Lung (tissue), 12 donors: ENCODE data around the gene VCAN. TPM values are rescaled to one million over a fixed set of nuclear protein-coding genes. Genes with fewer than 3 reads are reported as not detected.

Experiments
- ATAC-seq: fragments of 200-7000 bp; cut with Tn5 transposase; one replicate; pipeline ENCODE4 v1.9.1; 2020; ENCODE audit warnings: moderate number of reproducible peaks; ENCODE audit not compliant: insufficient read depth, low FRiP score
- DNase-seq, 3 donors: peaks; one replicate each; pipeline ENCODE4 v3.0.0-alpha.2; 2013 to 2017
- H3K27ac ChIP-seq, 2 donors: one replicate each; pipeline ENCODE4 v1.5.1; 2013; ENCODE audit warnings: mild to moderate bottlenecking in 2 of 2, moderate library complexity in 2 of 2, control low read depth in 1 of 2, inconsistent platforms in 1 of 2, low read depth in 1 of 2, low read length in 1 of 2
- H3K27me3 ChIP-seq, 3 donors: one replicate each; pipeline ENCODE4 v1.5.1; 2013; ENCODE audit warnings: low read length in 2 of 3; ENCODE audit not compliant: control insufficient read depth in 3 of 3, insufficient read depth in 3 of 3
- H3K36me3 ChIP-seq, 4 donors: one replicate each; pipeline ENCODE4 v1.5.1; 2013; ENCODE audit warnings: low read length in 4 of 4, mild to moderate bottlenecking in 1 of 4, moderate library complexity in 1 of 4; ENCODE audit not compliant: control insufficient read depth in 4 of 4, insufficient read depth in 4 of 4
- H3K4me1 ChIP-seq, 5 donors: one replicate each; pipeline ENCODE4 v1.5.1; 2013; ENCODE audit warnings: low read length in 5 of 5, mild to moderate bottlenecking in 2 of 5, moderate library complexity in 1 of 5; ENCODE audit not compliant: control insufficient read depth in 5 of 5, insufficient read depth in 5 of 5
- H3K4me3 ChIP-seq: one replicate; pipeline ENCODE4 v1.5.1; 2013; ENCODE audit warnings: mild to moderate bottlenecking, control low read depth, moderate library complexity
- H3K9ac ChIP-seq, 2 donors: one replicate each; pipeline ENCODE4 v1.5.1; 2013; ENCODE audit warnings: low read length in 2 of 2, control low read depth in 1 of 2; ENCODE audit not compliant: insufficient read depth in 1 of 2
- H3K9me3 ChIP-seq, 4 donors: one replicate each; pipeline ENCODE4 v1.5.1; 2013; ENCODE audit warnings: low read length in 3 of 4, mild to moderate bottlenecking in 1 of 4, moderate library complexity in 1 of 4; ENCODE audit not compliant: control insufficient read depth in 4 of 4, insufficient read depth in 3 of 4
- WGBS, 2 donors: extraction: QIAGEN DNeasy Blood & Tissue Kit; methylation state at CpG; one replicate each; pipeline ENCODE4 v1.1.7; 2013; 5-methylcytosine and 5-hydroxymethylcytosine counted together
- polyA plus RNA-seq, 2 donors: library from polyadenylated mRNA; stranded (reverse); fragments of 200-250 nt; gene quantifications; one replicate each; pipeline ENCODE4 v1.2.1, GENCODE V29; 2013
- total RNA-seq, 2 donors: library from RNA; depleted of rRNA in 1 of 2; stranded (reverse); fragments of >200 nt in 1 of 2; gene quantifications; one replicate each; pipeline ENCODE4 v1.2.1, GENCODE V29; 2014 to 2021
- TF ChIP-seq, protein P1 (sequence below): IDR thresholded peaks from 2 replicates; pipeline ENCODE4 v1.5.1; 2012; ENCODE audit warnings: mild to moderate bottlenecking; ENCODE audit errors: control extremely low read depth, extremely low read depth
- donor health status: control.
- donor health status: control.
- donor health status: Bipolar disorder and iron deficiency.
- donor health status: healthy.
- donor health status: DM: yes; HTN: yes; CAD: no.

VCAN gene
- total and polyA plus RNA-seq, 4 donors: 11.6 to 276 (median 156) TPM

DNA sequence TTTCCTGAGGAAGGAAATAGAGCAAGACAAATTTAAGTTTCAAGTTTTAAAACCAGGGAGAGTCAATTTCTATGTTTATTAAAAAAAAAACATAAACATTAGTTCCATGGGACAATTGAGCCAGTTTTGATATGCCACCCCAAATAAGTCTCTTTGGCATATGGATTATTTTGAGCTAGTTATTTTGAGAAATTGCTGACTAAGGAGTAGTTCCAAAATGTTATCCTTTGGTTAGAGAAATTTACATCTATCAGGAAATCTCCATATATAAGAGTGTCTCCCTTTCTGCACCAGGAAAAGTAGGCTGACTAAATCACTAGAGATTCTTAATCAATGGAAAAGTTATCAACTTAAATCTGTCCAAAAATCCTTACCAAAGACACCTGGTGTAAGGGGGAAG lies 143.3 kb downstream of the VCAN start:
- Histone ChIP-seq H3K4me1 (peaks cover 0 to 5% (median 0%) of the 10 kb centered on the region in 5 donors), H3K36me3 (no peaks in the 10 kb centered on the region), H3K9me3 (peaks cover 0 to 11% (median 3%) of the 10 kb centered on the region in 4 donors), H3K9ac (no peak overlapping the region), H3K4me3 (no peak overlapping the region), H3K27me3 (no peaks in the 10 kb centered on the region), H3K27ac (no peak overlapping the region)
- TF ChIP-seq, protein P1, sequence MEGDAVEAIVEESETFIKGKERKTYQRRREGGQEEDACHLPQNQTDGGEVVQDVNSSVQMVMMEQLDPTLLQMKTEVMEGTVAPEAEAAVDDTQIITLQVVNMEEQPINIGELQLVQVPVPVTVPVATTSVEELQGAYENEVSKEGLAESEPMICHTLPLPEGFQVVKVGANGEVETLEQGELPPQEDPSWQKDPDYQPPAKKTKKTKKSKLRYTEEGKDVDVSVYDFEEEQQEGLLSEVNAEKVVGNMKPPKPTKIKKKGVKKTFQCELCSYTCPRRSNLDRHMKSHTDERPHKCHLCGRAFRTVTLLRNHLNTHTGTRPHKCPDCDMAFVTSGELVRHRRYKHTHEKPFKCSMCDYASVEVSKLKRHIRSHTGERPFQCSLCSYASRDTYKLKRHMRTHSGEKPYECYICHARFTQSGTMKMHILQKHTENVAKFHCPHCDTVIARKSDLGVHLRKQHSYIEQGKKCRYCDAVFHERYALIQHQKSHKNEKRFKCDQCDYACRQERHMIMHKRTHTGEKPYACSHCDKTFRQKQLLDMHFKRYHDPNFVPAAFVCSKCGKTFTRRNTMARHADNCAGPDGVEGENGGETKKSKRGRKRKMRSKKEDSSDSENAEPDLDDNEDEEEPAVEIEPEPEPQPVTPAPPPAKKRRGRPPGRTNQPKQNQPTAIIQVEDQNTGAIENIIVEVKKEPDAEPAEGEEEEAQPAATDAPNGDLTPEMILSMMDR: no peak
- ATAC-seq: no peak
- no peak for DNase-seq

DNA sequence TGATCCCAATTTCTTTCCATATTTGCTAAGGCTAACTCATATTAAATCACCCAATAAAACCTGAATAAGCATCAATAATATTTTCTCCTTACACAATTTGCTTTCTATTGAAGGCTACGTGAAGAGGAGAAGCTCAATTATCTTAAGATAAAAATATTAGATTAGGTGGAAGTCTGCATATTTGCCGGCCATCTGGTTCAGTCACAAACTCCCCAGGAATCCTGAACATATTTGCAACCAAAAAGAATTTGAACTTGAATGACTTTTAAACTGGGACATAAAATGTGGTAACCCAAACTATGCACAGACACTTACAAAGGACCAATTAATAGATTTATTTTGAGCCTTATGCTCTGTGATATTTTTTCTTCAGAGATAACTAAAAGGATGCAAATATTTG lies 156.8 kb downstream of the VCAN start:
- Histone ChIP-seq H3K36me3 (no peaks in the 10 kb centered on the region), H3K4me1 (no peaks in the 10 kb centered on the region), H3K4me3 (no peak overlapping the region), H3K27me3 (no peaks in the 10 kb centered on the region), H3K9ac (no peak overlapping the region), H3K27ac (no peak overlapping the region), H3K9me3 (no peaks in the 10 kb centered on the region)
- ATAC-seq: no peak
- TF ChIP-seq, protein P1: no peak
- WGBS, 2 donors: 56 to 80% methylated on average over 2 of the region's 2 CpGs
- DNase-seq: no peak

Other genes with a start within 250 kb of the VCAN start
- gene HAPLN1, start 249.1 kb downstream of the VCAN start, total RNA-seq: 1 to 10 TPM in 1 of 2 donors, under 1 TPM in 1; 0.03 to 1.5 TPM
- gene HAPLN1, start 249.1 kb downstream of the VCAN start, polyA plus RNA-seq: under 1 TPM; 0.04 to 0.26 TPM